ENCODE measurements around the gene MRPS35.
"Not testable (repeated sequence)": the region's sequence is repeated elsewhere in the genome, so short reads cannot be mapped to it uniquely, and the experiment has no call there.

MRPS35 gene

DNA sequence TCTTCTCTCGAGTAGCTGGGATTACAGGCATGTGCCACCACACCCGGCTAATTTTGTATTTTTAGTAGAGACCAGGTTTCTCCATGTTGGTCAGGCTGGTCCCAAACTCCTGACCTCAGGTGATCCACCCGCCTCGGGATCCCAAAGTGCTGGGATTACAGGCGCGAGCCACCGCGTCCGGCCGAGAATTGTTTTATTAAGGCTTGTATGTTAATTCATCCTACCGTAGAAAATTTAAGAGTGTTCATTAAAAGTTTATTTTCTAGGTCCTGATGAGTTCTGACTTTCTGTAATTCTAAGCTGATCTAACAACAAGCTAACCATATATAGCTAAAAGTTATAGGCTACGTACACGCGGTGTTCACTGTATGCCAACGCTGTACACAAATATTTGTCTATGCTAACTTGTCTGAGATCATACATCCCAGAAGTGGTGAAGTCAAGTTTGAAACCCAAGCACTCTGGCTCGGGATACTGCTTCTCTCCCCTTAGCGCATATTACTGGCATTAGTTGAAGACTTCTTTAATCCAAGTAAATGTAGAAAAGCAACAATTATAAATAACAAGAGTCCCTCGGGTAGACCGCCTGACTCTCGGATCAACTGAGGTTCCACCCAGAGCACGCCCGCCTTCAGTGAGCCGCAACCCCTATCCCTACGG, 570 bp upstream of the MRPS35 start:
- no peak for DNase-seq

- no peak for DNase-seq
These were observed 668 bp downstream of the MRPS35 start for GRCh38 chr12:27711317-27711682.

- DNase-seq: no peak
These were observed 1.3 kb downstream of the MRPS35 start for GRCh38 chr12:27711967-27712366.

DNA sequence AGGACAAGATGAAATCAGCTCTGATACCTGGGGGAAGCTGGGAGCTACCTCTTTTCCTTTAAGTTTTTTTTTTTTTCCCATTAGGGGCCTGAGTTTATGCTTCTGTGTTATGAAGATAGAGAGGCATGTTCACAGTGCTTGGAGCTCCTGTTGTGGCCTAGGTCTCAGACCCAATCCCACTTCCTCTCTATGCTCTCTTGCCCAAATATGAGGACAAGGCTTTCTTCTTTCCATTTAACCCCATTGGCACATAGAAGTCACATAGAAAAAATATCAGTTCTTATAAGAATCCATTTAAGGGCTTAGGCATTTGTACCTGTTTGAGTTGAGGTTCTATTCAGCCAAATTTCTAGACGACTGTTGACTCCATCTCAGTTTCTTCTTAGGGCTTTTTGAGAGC, 12.6 kb downstream of the MRPS35 start:
- DNase-seq: no peak

DNA sequence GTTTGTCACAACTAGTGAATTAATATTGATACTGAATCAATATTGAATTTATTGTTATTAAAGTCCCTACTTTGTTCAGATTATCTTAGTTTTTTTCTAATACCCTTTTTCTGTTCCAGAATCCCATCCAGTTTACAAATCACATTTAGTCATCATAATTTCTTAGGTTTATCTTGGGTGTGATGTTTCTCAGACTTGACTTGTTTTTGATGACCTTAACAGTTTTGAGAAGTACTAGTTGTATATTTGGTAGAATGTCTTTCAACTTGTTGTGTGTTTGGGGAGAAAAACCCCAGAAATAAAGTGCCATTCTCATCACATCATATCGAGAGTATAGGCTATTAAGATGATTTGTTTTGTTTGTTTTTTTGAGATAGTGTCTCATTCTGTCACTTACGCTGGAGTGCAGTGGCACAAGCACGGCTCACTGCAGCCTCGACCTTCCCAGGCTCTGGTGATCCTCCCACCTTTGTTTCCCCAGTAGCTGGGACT, 19.5 kb downstream of the MRPS35 start:
- DNase-seq: no peak

DNA sequence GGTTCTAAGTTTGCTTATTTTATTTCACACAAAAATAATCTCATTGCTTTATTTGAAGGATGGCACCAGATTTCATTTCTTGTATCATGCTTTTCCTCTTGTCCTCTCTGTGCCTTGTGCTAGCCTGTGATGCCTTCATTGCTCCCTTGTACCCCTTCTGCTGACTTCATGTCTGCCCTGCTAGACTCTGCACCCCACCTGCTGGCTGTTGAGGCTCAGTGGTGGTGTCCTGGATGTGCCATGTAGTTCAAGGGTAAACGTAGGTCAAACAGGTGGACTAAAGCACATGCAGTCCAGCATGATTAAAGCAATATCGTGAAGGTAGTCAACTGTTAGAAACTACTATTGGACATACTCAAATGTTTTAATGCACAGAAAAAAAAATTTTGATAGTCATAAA, 21.6 kb downstream of the MRPS35 start:
- no peak for DNase-seq

GRCh38 chr12:27733052-27733656, 22.5 kb downstream of the MRPS35 start:
- no peak for DNase-seq

DNA sequence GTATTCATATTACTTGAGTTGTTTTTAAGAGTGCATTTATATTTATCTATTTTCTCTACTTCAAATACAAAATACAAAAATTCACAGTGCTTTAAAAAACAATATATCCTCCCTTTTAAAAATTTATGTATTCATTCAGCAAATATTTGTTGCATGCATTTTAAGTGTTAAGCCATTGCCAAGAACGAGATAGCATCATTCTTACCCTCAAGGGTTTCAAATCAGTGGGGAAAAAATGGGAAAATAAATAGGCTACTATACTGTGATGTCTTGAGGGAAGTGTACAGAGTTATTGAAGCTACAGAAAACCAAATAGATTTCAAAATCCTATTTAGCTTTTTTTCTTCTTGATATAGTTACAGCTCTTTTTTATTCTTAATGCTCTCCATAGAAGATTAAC, 23.2 kb downstream of the MRPS35 start:
- no peak for DNase-seq

- not testable (repeated sequence) for DNase-seq
These were observed 23.7 kb downstream of the MRPS35 start for GRCh38 chr12:27734321-27734720.

DNA sequence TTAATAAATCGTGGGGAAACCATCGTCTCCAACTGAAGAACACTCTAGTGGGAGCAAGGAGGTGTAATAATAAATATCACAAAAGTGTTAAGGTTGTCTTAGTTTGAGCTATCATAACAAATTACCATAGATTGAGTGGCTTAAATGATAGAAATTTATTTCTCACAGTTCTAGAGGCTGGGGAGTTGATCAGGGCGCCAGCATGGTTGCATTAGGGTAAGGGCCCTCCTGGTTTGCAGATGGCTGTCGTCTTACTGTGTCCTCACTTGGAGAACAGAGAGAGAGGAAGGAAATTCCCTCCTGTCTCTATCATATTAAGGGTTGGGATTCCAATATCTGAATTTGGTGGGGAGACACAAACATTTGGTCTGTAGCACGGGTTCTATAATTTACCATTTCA, 33.0 kb downstream of the MRPS35 start:
- DNase-seq: no peak

DNA sequence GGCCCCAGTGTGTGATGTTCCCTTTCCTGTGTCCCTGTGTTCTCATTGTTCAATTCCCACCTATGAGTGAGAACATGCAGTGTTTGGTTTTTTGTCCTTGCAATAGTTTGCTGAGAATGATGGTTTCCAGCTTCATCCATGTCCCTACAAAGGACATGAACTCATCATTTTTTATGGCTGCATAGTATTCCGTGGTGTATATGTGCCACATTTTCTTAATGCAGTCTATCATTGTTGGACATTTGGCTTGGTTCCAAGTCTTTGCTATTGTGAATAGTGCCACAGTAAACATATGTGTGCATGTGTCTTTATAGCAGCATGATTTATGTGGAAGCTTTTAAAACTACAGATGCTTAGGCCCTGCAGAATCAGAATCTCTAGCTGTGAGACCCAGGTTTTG, 35.1 kb downstream of the MRPS35 start:
- DNase-seq: not testable (repeated sequence)

DNA sequence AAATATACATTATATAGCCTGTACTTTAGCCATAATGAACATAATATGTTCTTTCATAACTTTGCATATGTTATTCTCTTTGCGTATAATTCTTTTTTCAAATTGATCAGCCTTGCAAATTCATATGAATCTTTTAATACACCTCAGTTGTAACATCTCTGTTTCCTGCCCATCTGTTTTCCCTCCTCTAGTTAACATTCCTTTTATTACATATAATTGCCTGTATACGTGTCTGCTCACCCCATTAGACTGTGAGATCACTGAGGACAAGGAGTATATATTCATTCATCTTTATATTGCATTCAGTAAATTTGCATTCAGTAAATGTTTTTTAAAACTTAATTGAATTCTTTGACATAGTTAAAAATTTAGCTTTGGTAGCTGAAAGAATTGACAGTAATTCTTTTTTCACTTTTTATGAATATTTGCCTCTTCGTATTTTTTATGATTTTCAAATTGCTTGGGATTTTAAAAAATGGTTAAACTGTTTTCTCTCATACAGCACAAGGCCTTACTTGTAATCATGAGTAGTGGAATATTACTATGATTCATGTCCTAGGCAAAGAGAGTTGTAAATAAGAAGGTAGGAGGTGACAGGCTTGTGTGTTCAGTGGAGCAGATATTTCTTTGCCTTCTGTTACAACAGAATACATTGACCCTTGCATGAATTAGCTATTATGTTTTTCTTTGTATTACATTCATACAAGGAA, 36.6 kb downstream of the MRPS35 start:
- DNase-seq: no peak

- DNase-seq: no peak
These were observed 40.9 kb downstream of the MRPS35 start for GRCh38 chr12:27751386-27752047.

GRCh38 chr12:27754795-27755194, 44.2 kb downstream of the MRPS35 start:
- DNase-seq: no peak

GRCh38 chr12:27756670-27757195, 46.1 kb downstream of the MRPS35 start:
- no peak for DNase-seq

- no peak for DNase-seq
These were observed 52.1 kb downstream of the MRPS35 start for GRCh38 chr12:27762757-27763156.

DNA sequence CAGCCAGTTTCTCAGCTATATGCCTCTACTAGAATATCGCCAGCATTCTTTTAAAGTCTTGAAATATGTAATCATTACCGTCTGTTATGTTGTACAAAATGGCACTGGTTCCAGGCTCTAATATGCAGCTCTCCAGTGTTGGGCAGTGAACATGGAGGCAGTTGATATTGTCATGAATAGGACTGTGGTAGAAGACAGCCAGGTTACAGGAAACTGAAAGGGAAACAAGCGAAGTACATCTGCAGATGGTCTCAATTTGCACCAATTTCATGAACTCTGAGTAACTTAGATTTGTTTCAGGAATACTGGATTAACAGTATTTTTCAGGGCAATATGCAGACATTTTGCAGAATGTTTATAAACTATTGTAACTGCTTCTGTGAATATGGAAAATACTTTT, 56.0 kb downstream of the MRPS35 start:
- DNase-seq: no peak

- no peak for DNase-seq
These were observed 58.6 kb downstream of the MRPS35 start for GRCh38 chr12:27769142-27769673.

- DNase-seq: no peak
These were observed 61.1 kb downstream of the MRPS35 start for GRCh38 chr12:27771481-27772327.

- no peak for DNase-seq
These were observed 61.9 kb downstream of the MRPS35 start for GRCh38 chr12:27772328-27773049.

- DNase-seq: no peak
These were observed 66.5 kb downstream of the MRPS35 start for GRCh38 chr12:27777141-27777540.

Measured in NCI-H187 treated with DMSO at 0.1 percent for 48 hours (cell line).